ENCODE measurements around the gene ACKR2. TPM values are rescaled to one million over a fixed set of nuclear protein-coding genes. Genes with fewer than 3 reads are reported as not detected.

Gene ACKR2
- total RNA-seq, 1 experiment from 2014 or later = 0.76 TPM

- DNase-seq (ENCODE audit: low read depth, low spot score) = no peak
- Histone ChIP-seq H3K9me2 (ENCODE audit: insufficient read depth) (no peaks in the 10 kb centered on the region), H3K27me3 (ENCODE audit: insufficient read depth, low read length) (no peaks in the 10 kb centered on the region), H3K27ac (ENCODE audit: low read depth, low read length) (no peak overlapping the region), H3K79me2 (ENCODE audit: insufficient read depth, low read length) (no peaks in the 10 kb centered on the region), H3K9me3 (ENCODE audit: control insufficient read depth in 1 of 2, insufficient read depth in 1 of 2, low read depth in 1 of 2, low read length in 2 of 2) (no peaks in the 10 kb centered on the region), H3K9ac (ENCODE audit: low read length) (no peak overlapping the region), H3K4me3 (replicated peaks in 1 of 2; ENCODE audit: low read depth in 1 of 2, low read length in 2 of 2) (no peak overlapping the region), H3K4me1 (ENCODE audit: control insufficient read depth in 1 of 2, insufficient read depth in 2 of 2, low read length in 2 of 2) (no peaks in the 10 kb centered on the region; a peak in 1 of 4 replicates), H3K36me3 (ENCODE audit: control insufficient read depth in 1 of 2, insufficient read depth in 2 of 2, low read length in 2 of 2) (no peaks in the 10 kb centered on the region), H3K4me2 (ENCODE audit: low read length) (no peak overlapping the region), H4K20me1 (ENCODE audit: insufficient read depth) (no peaks in the 10 kb centered on the region), H2AFZ (ENCODE audit: low read depth, low read length, poor library complexity, severe bottlenecking) (no peak overlapping the region)
- ATAC-seq = no peak
- no TSS peak for BruUV-seq (replicated peaks)
- intact Hi-C loops (cut with micrococcal nuclease) = no loop called here
- RAD21 ChIA-PET (ENCODE audit: low non-redundant PET in 1 of 2, low total read pairs in 2 of 2, uncharacterized antibody in 2 of 2, unreplicated experiment in 2 of 2) = no interaction called here
- POLR2A ChIA-PET = no interaction called here
- CTCF ChIA-PET = no interaction called here
- TF ChIP-seq FOSL1 (IDR thresholded peaks at IDR 0.05; ENCODE audit: low read depth) (no peak), CBX3 (IDR thresholded peaks at IDR 0.05; ENCODE audit: low read depth) (no peak), SRF (IDR thresholded peaks at IDR 0.05; ENCODE audit: low read depth) (no peak), RAD21 (IDR thresholded peaks at IDR 0.05; ENCODE audit: low read depth) (no peak), SIN3A (IDR thresholded peaks at IDR 0.05; ENCODE audit: low read depth) (no peak), EGR1 (IDR thresholded peaks at IDR 0.05; ENCODE audit: low read depth) (no peak), CEBPB (IDR thresholded peaks at IDR 0.05; ENCODE audit: low read depth) (no peak), POLR2A (IDR thresholded peaks at IDR 0.05; ENCODE audit: borderline replicate concordance, extremely low read depth, insufficient read depth, insufficient read length) (no peak), EZH2 (IDR thresholded peaks at IDR 0.05) (no peak), TCF7L2 (IDR thresholded peaks at IDR 0.05; ENCODE audit: borderline replicate concordance, extremely low read depth, insufficient read depth, insufficient read length) (no peak), ELF1 (IDR thresholded peaks at IDR 0.05; ENCODE audit: borderline replicate concordance, low read depth) (no peak), CTCF (IDR thresholded peaks at IDR 0.05 in 2 of 3, conservative IDR thresholded peaks at IDR 0.05 in 1 of 3; ENCODE audit: borderline replicate concordance in 1 of 3, insufficient read depth in 1 of 3, low read depth in 2 of 3, low read length in 2 of 3) (no peak), YY1 (IDR thresholded peaks at IDR 0.05; ENCODE audit: extremely low read depth, insufficient replicate concordance, low read depth, low read length) (no peak)
These were observed 39.8 kb downstream of the ACKR2 start for GRCh38 chr3:42849017-42849416.
